HEK293 (cell line): ENCODE data around the gene WDSUB1.

Experiments
- CTCF ChIA-PET: fragments of 350-600 bp; formaldehyde crosslinking; extraction: SDS; loops from one replicate; lab custom pipeline; 2021; ENCODE audit warnings: antibody characterized with exemption; lab: Yijun Ruan, JAX
- POLR2A ChIA-PET: fragments of 300-600 bp; formaldehyde crosslinking; extraction: SDS; loops from one replicate; lab custom pipeline; 2020; ENCODE audit warnings: antibody characterized with exemption, inconsistent platforms; lab: Yijun Ruan, JAX
- H3K27ac ChIP-seq: fragments of 200-500 bp; sonication (Bioruptor generic); 2 replicates; pipeline ENCODE4 v1.5.1; 2014; ENCODE audit warnings: low read depth, low read length, control low read depth, inconsistent platforms; ENCODE audit errors: extremely low read depth
- H3K36me3 ChIP-seq, 2 experiments: fragments of 200-500 bp in 1 of 2; sonication (Bioruptor generic) in 1 of 2; 1 replicate in 1 of 2; 2 replicates in 1 of 2; pipeline ENCODE4 v1.5.1; 2014 to 2017; ENCODE audit warnings: inconsistent platforms in 2 of 2, low read length in 2 of 2; ENCODE audit not compliant: control insufficient read depth in 2 of 2, insufficient read depth in 1 of 2
- H3K4me1 ChIP-seq: fragments of 200-500 bp; sonication (Bioruptor generic); 2 replicates; pipeline ENCODE4 v1.5.1; 2014; ENCODE audit warnings: mild to moderate bottlenecking, low read length, inconsistent platforms; ENCODE audit not compliant: control insufficient read depth, insufficient read depth
- H3K4me3 ChIP-seq: 2 replicates; pipeline ENCODE4 v1.5.1; 2011; ENCODE audit warnings: low read depth, mild to moderate bottlenecking, control low read depth, low read length, moderate library complexity
- H3K9me3 ChIP-seq: fragments of 200-500 bp; sonication (Bioruptor generic); 2 replicates; pipeline ENCODE4 v1.5.1; 2014; ENCODE audit warnings: low read depth, low read length, inconsistent platforms; ENCODE audit not compliant: control insufficient read depth, insufficient read depth
- KLF1 ChIP-seq: fragments of 450-650 bp; formaldehyde crosslinking; IDR thresholded peaks from 2 replicates; pipeline ENCODE4 v1.5.1; 2016; ENCODE audit warnings: missing biosample characterization, missing genetic modification characterization
- ZBTB1 ChIP-seq: fragments of 450-650 bp; formaldehyde crosslinking; IDR thresholded peaks from 2 replicates; pipeline ENCODE4 v1.5.1; 2016; ENCODE audit warnings: missing biosample characterization, missing genetic modification characterization
- ZFP3 ChIP-seq: fragments of 450-650 bp; formaldehyde crosslinking; IDR thresholded peaks from 2 replicates; pipeline ENCODE4 v1.5.1; 2016; ENCODE audit warnings: low read depth, missing biosample characterization, missing genetic modification characterization
- ZIC2 ChIP-seq: fragments of 450-650 bp; formaldehyde crosslinking; IDR thresholded peaks from 2 replicates; pipeline ENCODE4 v1.5.1; 2016; ENCODE audit warnings: missing biosample characterization, missing genetic modification characterization
- ZNF174 ChIP-seq: fragments of 450-650 bp; formaldehyde crosslinking; IDR thresholded peaks from 2 replicates; pipeline ENCODE4 v1.5.0; 2017; ENCODE audit warnings: missing biosample characterization, mild to moderate bottlenecking, missing genetic modification characterization
- ZNF175 ChIP-seq: fragments of 450-650 bp; formaldehyde crosslinking; IDR thresholded peaks from 2 replicates; pipeline ENCODE4 v1.5.1; 2016; ENCODE audit warnings: missing biosample characterization, missing genetic modification characterization
- ZNF184 ChIP-seq: fragments of 450-650 bp; IDR thresholded peaks from 2 replicates; pipeline ENCODE4 v1.5.1; 2018; ENCODE audit warnings: missing biosample characterization, mild to moderate bottlenecking, missing genetic modification characterization
- ZNF202 ChIP-seq: fragments of 450-650 bp; formaldehyde crosslinking; IDR thresholded peaks from 2 replicates; pipeline ENCODE4 v1.5.1; 2016; ENCODE audit warnings: missing biosample characterization, missing genetic modification characterization, borderline replicate concordance
- ZNF266 ChIP-seq: fragments of 450-650 bp; formaldehyde crosslinking; IDR thresholded peaks from 2 replicates; pipeline ENCODE4 v1.5.1; 2016; ENCODE audit warnings: missing biosample characterization, missing genetic modification characterization, low read depth
- ZNF292 ChIP-seq: fragments of 450-650 bp; formaldehyde crosslinking; IDR thresholded peaks from 2 replicates; pipeline ENCODE4 v1.5.1; 2016; ENCODE audit warnings: low read depth, missing biosample characterization, missing genetic modification characterization, borderline replicate concordance
- ZNF423 ChIP-seq: fragments of 450-650 bp; formaldehyde crosslinking; IDR thresholded peaks from 2 replicates; pipeline ENCODE4 v1.5.1; 2016; ENCODE audit warnings: missing biosample characterization, missing genetic modification characterization
- ZNF514 ChIP-seq: fragments of 450-650 bp; formaldehyde crosslinking; IDR thresholded peaks from 2 replicates; pipeline ENCODE4 v1.5.1; 2016; ENCODE audit warnings: missing biosample characterization, missing genetic modification characterization
- ZNF529 ChIP-seq: fragments of 450-650 bp; formaldehyde crosslinking; IDR thresholded peaks from 2 replicates; pipeline ENCODE4 v1.5.1; 2017; ENCODE audit warnings: missing genetic modification characterization, missing biosample characterization; ENCODE audit not compliant: insufficient replicate concordance
- ZNF549 ChIP-seq: fragments of 450-650 bp; IDR thresholded peaks from 2 replicates; pipeline ENCODE4 v1.5.1; 2018; ENCODE audit warnings: missing biosample characterization, missing genetic modification characterization, mild to moderate bottlenecking, inconsistent platforms, moderate library complexity
- ZNF558 ChIP-seq: fragments of 450-650 bp; formaldehyde crosslinking; IDR thresholded peaks from 2 replicates; pipeline ENCODE4 v1.5.1; 2016; ENCODE audit warnings: missing biosample characterization, missing genetic modification characterization
- ZNF660 ChIP-seq: fragments of 450-650 bp; IDR thresholded peaks from 2 replicates; pipeline ENCODE4 v1.5.1; 2018; ENCODE audit warnings: missing biosample characterization, mild to moderate bottlenecking, missing genetic modification characterization
- ZSCAN23 ChIP-seq: fragments of 450-650 bp; formaldehyde crosslinking; IDR thresholded peaks from 2 replicates; pipeline ENCODE4 v1.5.1; 2016; ENCODE audit warnings: missing biosample characterization, missing genetic modification characterization
- TF ChIP-seq, protein P1 (sequence below): fragments of 450-650 bp; formaldehyde crosslinking; IDR thresholded peaks from 2 replicates; pipeline ENCODE4 v1.5.1; 2017; ENCODE audit warnings: missing biosample characterization, missing genetic modification characterization
- TF ChIP-seq, protein P2 (sequence below): fragments of 450-650 bp; formaldehyde crosslinking; IDR thresholded peaks from 2 replicates; pipeline ENCODE4 v1.5.1; 2016; ENCODE audit warnings: missing biosample characterization, missing genetic modification characterization
- TF ChIP-seq, protein P3 (sequence below): fragments of 450-650 bp; IDR thresholded peaks from 2 replicates; pipeline ENCODE4 v1.5.1; 2018; ENCODE audit warnings: missing biosample characterization, mild to moderate bottlenecking, missing genetic modification characterization

WDSUB1 gene

DNA sequence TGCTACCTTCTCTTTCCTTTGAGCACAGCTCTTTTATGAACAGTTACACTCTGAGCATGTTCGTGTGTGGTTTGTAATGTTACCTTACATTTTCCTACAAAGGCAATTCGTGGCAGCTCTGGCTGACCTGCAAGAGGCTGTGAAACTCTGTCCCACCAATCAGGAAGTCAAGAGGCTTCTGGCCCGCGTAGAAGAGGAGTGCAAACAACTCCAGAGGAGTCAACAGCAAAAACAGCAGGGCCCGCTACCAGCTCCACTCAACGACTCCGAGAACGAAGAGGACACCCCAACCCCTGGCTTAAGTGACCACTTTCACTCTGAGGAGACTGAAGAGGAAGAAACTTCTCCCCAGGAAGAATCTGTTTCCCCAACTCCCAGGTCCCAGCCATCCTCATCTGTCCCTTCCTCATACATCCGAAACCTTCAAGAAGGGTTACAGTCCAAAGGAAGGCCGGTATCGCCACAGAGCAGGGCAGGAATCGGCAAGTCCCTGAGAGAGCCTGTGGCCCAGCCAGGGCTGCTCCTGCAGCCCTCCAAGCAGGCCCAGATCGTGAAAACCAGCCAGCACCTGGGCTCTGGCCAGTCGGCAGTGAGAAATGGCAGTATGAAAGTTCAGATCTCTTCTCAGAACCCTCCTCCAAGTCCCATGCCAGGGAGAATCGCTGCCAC, 56.9 kb downstream of the WDSUB1 start:
- no peak for TF ChIP-seq ZNF175
- Histone ChIP-seq H3K9me3 (no peaks in the 10 kb centered on the region), H3K36me3 (peaks cover 0 to 69% of the 10 kb centered on the region in 2 experiments), H3K4me1 (no peaks in the 10 kb centered on the region), H3K4me3 (no peak overlapping the region), H3K27ac (no peak overlapping the region)
- POLR2A ChIA-PET, result no interaction called here
- CTCF ChIA-PET, result no interaction called here

DNA sequence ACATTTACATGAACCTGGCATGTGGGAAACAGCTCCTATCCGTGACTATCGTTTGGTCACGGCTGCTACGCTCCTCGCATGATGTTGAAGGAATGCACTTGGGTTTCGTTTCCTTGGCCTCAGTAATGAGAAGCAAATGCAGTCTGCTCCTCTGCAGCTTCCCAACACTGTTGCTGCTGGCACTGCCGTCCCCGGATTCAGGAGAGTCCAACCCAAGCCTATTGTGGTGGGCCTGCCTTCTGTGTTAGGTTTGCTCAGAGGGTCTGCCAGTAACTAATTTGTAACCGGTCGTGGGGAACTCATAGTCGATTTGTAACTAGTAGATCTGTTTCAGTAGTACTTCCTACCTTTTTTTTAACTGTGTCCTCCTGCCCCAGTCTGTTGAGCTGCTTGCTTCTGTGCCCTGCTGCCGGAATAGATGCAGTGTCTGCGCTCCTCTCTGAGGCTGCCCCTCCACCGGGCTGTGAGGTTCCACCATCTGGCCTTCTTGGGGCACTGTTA, 58.4 kb downstream of the WDSUB1 start:
- no peak overlapping the region for H3K4me3 ChIP-seq
- H3K9me3 ChIP-seq, result no peaks in the 10 kb centered on the region
- H3K27ac ChIP-seq, result no peak overlapping the region
- ChIA-PET POLR2A (no interaction called here), CTCF (no interaction called here)
- peaks cover 0 to 77% of the 10 kb centered on the region in 2 experiments for H3K36me3 ChIP-seq
- TF ChIP-seq ZNF529 (no peak), ZBTB1 (tag by site-specific recombination) (no peak), ZNF660 (tag by site-specific recombination) (no peak), ZIC2 (no peak), ZNF423 (no peak), ZNF184 (no peak), KLF1 (tag by site-specific recombination) (no peak), ZNF174 (tag by site-specific recombination) (no peak)
- TF ChIP-seq, protein P1, sequence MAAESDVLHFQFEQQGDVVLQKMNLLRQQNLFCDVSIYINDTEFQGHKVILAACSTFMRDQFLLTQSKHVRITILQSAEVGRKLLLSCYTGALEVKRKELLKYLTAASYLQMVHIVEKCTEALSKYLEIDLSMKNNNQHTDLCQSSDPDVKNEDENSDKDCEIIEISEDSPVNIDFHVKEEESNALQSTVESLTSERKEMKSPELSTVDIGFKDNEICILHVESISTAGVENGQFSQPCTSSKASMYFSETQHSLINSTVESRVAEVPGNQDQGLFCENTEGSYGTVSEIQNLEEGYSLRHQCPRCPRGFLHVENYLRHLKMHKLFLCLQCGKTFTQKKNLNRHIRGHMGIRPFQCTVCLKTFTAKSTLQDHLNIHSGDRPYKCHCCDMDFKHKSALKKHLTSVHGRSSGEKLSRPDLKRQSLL (tag by site-specific recombination), result no peak
- TF ChIP-seq, protein P2, sequence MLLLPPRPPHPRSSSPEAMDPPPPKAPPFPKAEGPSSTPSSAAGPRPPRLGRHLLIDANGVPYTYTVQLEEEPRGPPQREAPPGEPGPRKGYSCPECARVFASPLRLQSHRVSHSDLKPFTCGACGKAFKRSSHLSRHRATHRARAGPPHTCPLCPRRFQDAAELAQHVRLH (tag by site-specific recombination), result no peak
- no peaks in the 10 kb centered on the region for H3K4me1 ChIP-seq

DNA sequence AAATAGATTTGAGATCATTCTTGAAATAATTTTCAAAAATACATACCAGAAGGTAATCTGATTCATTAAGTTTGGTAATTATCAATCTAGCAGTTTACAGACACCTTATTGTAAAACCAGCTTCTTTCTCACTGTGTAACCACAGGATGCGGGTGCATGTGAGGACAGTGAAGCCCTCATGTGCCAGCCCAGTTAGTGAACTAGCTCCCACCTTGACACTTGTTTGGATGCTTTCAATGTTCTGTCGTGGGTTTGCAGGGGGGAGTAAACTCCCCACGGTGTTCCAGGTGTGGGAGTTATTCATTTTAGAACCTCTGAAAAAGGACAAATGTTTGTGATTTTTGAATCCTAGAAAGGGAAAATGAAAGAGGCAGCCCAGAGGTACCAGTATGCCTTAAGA, 59.0 kb downstream of the WDSUB1 start:
- ChIA-PET CTCF (interaction anchor here (1.1 kb wide), 1 partner anchor 64 kb away, joined by 4 read pairs; no protein-coding TSS in a partner anchor), POLR2A (no interaction called here)
- no peak overlapping the region for H3K4me3 ChIP-seq
- no peaks in the 10 kb centered on the region for H3K4me1 ChIP-seq
- no peaks in the 10 kb centered on the region for H3K9me3 ChIP-seq
- TF ChIP-seq ZNF514 (tag by site-specific recombination) (no peak), ZNF549 (tag by site-specific recombination) (no peak), ZNF558 (no peak), ZFP3 (tag by site-specific recombination) (no peak), ZNF266 (tag by site-specific recombination) (no peak), ZNF292 (no peak), ZSCAN23 (tag by site-specific recombination) (no peak), ZNF202 (tag by site-specific recombination) (no peak)
- TF ChIP-seq, protein P3, sequence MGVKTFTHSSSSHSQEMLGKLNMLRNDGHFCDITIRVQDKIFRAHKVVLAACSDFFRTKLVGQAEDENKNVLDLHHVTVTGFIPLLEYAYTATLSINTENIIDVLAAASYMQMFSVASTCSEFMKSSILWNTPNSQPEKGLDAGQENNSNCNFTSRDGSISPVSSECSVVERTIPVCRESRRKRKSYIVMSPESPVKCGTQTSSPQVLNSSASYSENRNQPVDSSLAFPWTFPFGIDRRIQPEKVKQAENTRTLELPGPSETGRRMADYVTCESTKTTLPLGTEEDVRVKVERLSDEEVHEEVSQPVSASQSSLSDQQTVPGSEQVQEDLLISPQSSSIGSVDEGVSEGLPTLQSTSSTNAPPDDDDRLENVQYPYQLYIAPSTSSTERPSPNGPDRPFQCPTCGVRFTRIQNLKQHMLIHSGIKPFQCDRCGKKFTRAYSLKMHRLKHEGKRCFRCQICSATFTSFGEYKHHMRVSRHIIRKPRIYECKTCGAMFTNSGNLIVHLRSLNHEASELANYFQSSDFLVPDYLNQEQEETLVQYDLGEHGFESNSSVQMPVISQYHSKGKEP (tag by site-specific recombination), result no peak
- peaks cover 5 to 73% of the 10 kb centered on the region in 2 experiments for H3K36me3 ChIP-seq
- H3K27ac ChIP-seq, result no peak overlapping the region
